Stimulated activated naive B cell treated with anti-CD40 and anti-IgM and Interleukin-4, amounts not matched to agents 10 μg/mL and 1 μg/mL and 100 μg/mL, for 72 hours (primary cell): ENCODE data around the gene KCNAB1.
"Not testable (repeated sequence)": the region's sequence is repeated elsewhere in the genome, so short reads cannot be mapped to it uniquely, and the experiment has no call there.

ENCODE experiments used
- ATAC-seq, 2 donors: fragments of 150-1000 bp; cut with Tn5 transposase; replicated peaks; 2 replicates each; pipeline ENCODE4 v1.10.0; 2021; ENCODE audit warnings: moderate library complexity in 1 of 2
- DNase-seq: peaks from one replicate; pipeline ENCODE4 v3.0.0; 2021
- H3K27ac Mint-ChIP-seq: one replicate; pipeline ENCODE4 v1.8.0; 2022; ENCODE audit warnings: mild to moderate bottlenecking, mixed read lengths
- H3K27me3 Mint-ChIP-seq, 2 donors: one replicate each; pipeline ENCODE4 v1.8.0; 2022; ENCODE audit warnings: mixed read lengths in 2 of 2
- H3K36me3 Mint-ChIP-seq, 2 donors: one replicate each; pipeline ENCODE4 v1.8.0; 2022; ENCODE audit warnings: mixed read lengths in 2 of 2, mild to moderate bottlenecking in 1 of 2
- H3K4me1 Mint-ChIP-seq, 2 donors: one replicate each; pipeline ENCODE4 v1.8.0; 2022; ENCODE audit warnings: mixed read lengths in 2 of 2, mild to moderate bottlenecking in 1 of 2
- H3K4me3 Mint-ChIP-seq, 2 donors: one replicate each; pipeline ENCODE4 v1.8.0; 2022; ENCODE audit warnings: mild to moderate bottlenecking in 2 of 2, mixed read lengths in 2 of 2, moderate library complexity in 1 of 2
- H3K9me3 Mint-ChIP-seq, 2 donors: one replicate each; pipeline ENCODE4 v1.8.0; 2022; ENCODE audit warnings: mixed read lengths in 2 of 2, mild to moderate bottlenecking in 1 of 2

Gene KCNAB1

GRCh38 chr3:156271995-156272719 lies 151.8 kb downstream of the KCNAB1 start:
- peaks cover 8 to 16% of the 10 kb centered on the region in 2 donors for H3K27me3 Mint-ChIP-seq
- ATAC-seq (no peak), DNase-seq (no peak)
- H3K4me3 Mint-ChIP-seq, result no peak overlapping the region
- no peak overlapping the region for H3K27ac Mint-ChIP-seq
- no peaks in the 10 kb centered on the region for H3K4me1 Mint-ChIP-seq
- no peaks in the 10 kb centered on the region for H3K36me3 Mint-ChIP-seq
- H3K9me3 Mint-ChIP-seq, result peaks cover 6 to 7% of the 10 kb centered on the region in 2 donors

GRCh38 chr3:156273111-156273694 lies 152.8 kb downstream of the KCNAB1 start:
- ATAC-seq (no peak), DNase-seq (no peak)
- no peaks in the 10 kb centered on the region for H3K36me3 Mint-ChIP-seq
- H3K4me1 Mint-ChIP-seq, result no peaks in the 10 kb centered on the region
- H3K27ac Mint-ChIP-seq, result no peak overlapping the region
- H3K9me3 Mint-ChIP-seq, result peaks cover 6 to 7% of the 10 kb centered on the region in 2 donors
- peaks cover 8 to 16% of the 10 kb centered on the region in 2 donors for H3K27me3 Mint-ChIP-seq
- no peak overlapping the region for H3K4me3 Mint-ChIP-seq

GRCh38 chr3:156274791-156275190 lies 154.4 kb downstream of the KCNAB1 start:
- no peak for ATAC-seq
- peaks cover 8 to 16% of the 10 kb centered on the region in 2 donors for H3K27me3 Mint-ChIP-seq
- H3K4me1 Mint-ChIP-seq, result no peaks in the 10 kb centered on the region

GRCh38 chr3:156284637-156285036 lies 164.3 kb downstream of the KCNAB1 start:
- ATAC-seq, H3K27ac Mint-ChIP-seq, DNase-seq, H3K9me3 Mint-ChIP-seq, H3K4me3 Mint-ChIP-seq, H3K36me3 Mint-ChIP-seq, H3K4me1 Mint-ChIP-seq: not testable (repeated sequence)
- peaks cover 20 to 29% of the 10 kb centered on the region in 2 donors for H3K27me3 Mint-ChIP-seq

More at GRCh38 chr3:156274791-156275190, 154.4 kb downstream of the KCNAB1 start:
- Mint-ChIP-seq H3K4me3 (no peak overlapping the region), H3K27ac (no peak overlapping the region), H3K36me3 (no peaks in the 10 kb centered on the region), H3K9me3 (peaks cover 6 to 7% of the 10 kb centered on the region in 2 donors)
- DNase-seq, result no peak

- ATAC-seq (no peak), DNase-seq (no peak)
- Mint-ChIP-seq H3K36me3 (no peaks in the 10 kb centered on the region), H3K9me3 (peaks cover 0 to 1% of the 10 kb centered on the region in 2 donors), H3K4me3 (no peak overlapping the region), H3K27ac (no peak overlapping the region), H3K27me3 (peaks cover 30 to 39% of the 10 kb centered on the region in 2 donors), H3K4me1 (no peaks in the 10 kb centered on the region)
Measured at GRCh38 chr3:156285626-156286025, 165.2 kb downstream of the KCNAB1 start.

- H3K4me1 Mint-ChIP-seq, result peaks cover 0 to 10% of the 10 kb centered on the region in 2 donors
- no peak for ATAC-seq
Measured at GRCh38 chr3:156290924-156291271, 170.5 kb downstream of the KCNAB1 start.

GRCh38 chr3:156291272-156292123 lies 171.1 kb downstream of the KCNAB1 start:
- ATAC-seq (peak; percentile 50 to 78), DNase-seq (no peak)
- H3K4me1 Mint-ChIP-seq, result peaks cover 0 to 10% of the 10 kb centered on the region in 2 donors
- H3K9me3 Mint-ChIP-seq, result no peaks in the 10 kb centered on the region
- no peak overlapping the region for H3K27ac Mint-ChIP-seq
- H3K36me3 Mint-ChIP-seq, result no peaks in the 10 kb centered on the region
- peaks cover 50 to 70% of the 10 kb centered on the region in 2 donors for H3K27me3 Mint-ChIP-seq
- H3K4me3 Mint-ChIP-seq, result peak overlapping the region in 1 of 2 donors; percentile 44

More at GRCh38 chr3:156290924-156291271, 170.5 kb downstream of the KCNAB1 start:
- no peak overlapping the region for H3K4me3 Mint-ChIP-seq
- no peak overlapping the region for H3K27ac Mint-ChIP-seq
- no peaks in the 10 kb centered on the region for H3K9me3 Mint-ChIP-seq
- no peaks in the 10 kb centered on the region for H3K36me3 Mint-ChIP-seq
- H3K27me3 Mint-ChIP-seq, result peaks cover 50 to 72% of the 10 kb centered on the region in 2 donors
- DNase-seq, result no peak

GRCh38 chr3:156293566-156293965 lies 173.2 kb downstream of the KCNAB1 start:
- Mint-ChIP-seq H3K4me3 (no peak overlapping the region), H3K9me3 (no peaks in the 10 kb centered on the region), H3K36me3 (no peaks in the 10 kb centered on the region), H3K4me1 (peaks cover 0 to 10% of the 10 kb centered on the region in 2 donors), H3K27ac (no peak overlapping the region), H3K27me3 (peaks cover 45 to 70% of the 10 kb centered on the region in 2 donors)
- ATAC-seq (no peak), DNase-seq (no peak)

GRCh38 chr3:156297582-156297981 lies 177.2 kb downstream of the KCNAB1 start:
- H3K9me3 Mint-ChIP-seq, result no peaks in the 10 kb centered on the region
- no peaks in the 10 kb centered on the region for H3K4me1 Mint-ChIP-seq
- no peak for ATAC-seq
- DNase-seq, result no peak
- H3K4me3 Mint-ChIP-seq, result no peak overlapping the region
- peaks cover 22 to 31% of the 10 kb centered on the region in 2 donors for H3K27me3 Mint-ChIP-seq
- H3K36me3 Mint-ChIP-seq, result no peaks in the 10 kb centered on the region
- H3K27ac Mint-ChIP-seq, result no peak overlapping the region

GRCh38 chr3:156298014-156298413 lies 177.6 kb downstream of the KCNAB1 start:
- no peak for DNase-seq
- ATAC-seq, result no peak
- H3K27ac Mint-ChIP-seq, result no peak overlapping the region
- H3K36me3 Mint-ChIP-seq, result no peaks in the 10 kb centered on the region
- no peaks in the 10 kb centered on the region for H3K4me1 Mint-ChIP-seq
- no peak overlapping the region for H3K4me3 Mint-ChIP-seq
- H3K27me3 Mint-ChIP-seq, result peaks cover 22 to 27% of the 10 kb centered on the region in 2 donors
- H3K9me3 Mint-ChIP-seq, result no peaks in the 10 kb centered on the region

- H3K9me3 Mint-ChIP-seq, result no peaks in the 10 kb centered on the region
- H3K27ac Mint-ChIP-seq, result no peak overlapping the region
- ATAC-seq, result no peak
- H3K4me3 Mint-ChIP-seq, result no peak overlapping the region
- H3K27me3 Mint-ChIP-seq, result peaks cover 14 to 18% of the 10 kb centered on the region in 2 donors
- no peaks in the 10 kb centered on the region for H3K36me3 Mint-ChIP-seq
- no peaks in the 10 kb centered on the region for H3K4me1 Mint-ChIP-seq
- no peak for DNase-seq
Measured at GRCh38 chr3:156298938-156299337, 178.6 kb downstream of the KCNAB1 start.

GRCh38 chr3:156299569-156299968 lies 179.2 kb downstream of the KCNAB1 start:
- ATAC-seq (no peak), DNase-seq (no peak)
- Mint-ChIP-seq H3K36me3 (no peaks in the 10 kb centered on the region), H3K27me3 (peaks cover 12 to 13% of the 10 kb centered on the region in 2 donors), H3K4me3 (no peak overlapping the region), H3K4me1 (no peaks in the 10 kb centered on the region), H3K27ac (no peak overlapping the region), H3K9me3 (no peaks in the 10 kb centered on the region)

GRCh38 chr3:156300371-156300770 lies 180.0 kb downstream of the KCNAB1 start:
- no peaks in the 10 kb centered on the region for H3K4me1 Mint-ChIP-seq
- H3K9me3 Mint-ChIP-seq, result no peaks in the 10 kb centered on the region
- DNase-seq, result no peak
- H3K27ac Mint-ChIP-seq, result no peak overlapping the region
- no peak overlapping the region for H3K4me3 Mint-ChIP-seq
- H3K36me3 Mint-ChIP-seq, result no peaks in the 10 kb centered on the region
- ATAC-seq, result no peak
- H3K27me3 Mint-ChIP-seq, result peaks cover 12 to 13% of the 10 kb centered on the region in 2 donors
